ENCODE results near the gene UBP1. TPM values are rescaled to one million over a fixed set of nuclear protein-coding genes. Genes with fewer than 3 reads are reported as not detected.
"Not testable (repeated sequence)": the region's sequence is repeated elsewhere in the genome, so short reads cannot be mapped to it uniquely, and the experiment has no call there.

UBP1 gene
- total RNA-seq, 1 donor from 2014 or later, result 78.1 TPM

DNA sequence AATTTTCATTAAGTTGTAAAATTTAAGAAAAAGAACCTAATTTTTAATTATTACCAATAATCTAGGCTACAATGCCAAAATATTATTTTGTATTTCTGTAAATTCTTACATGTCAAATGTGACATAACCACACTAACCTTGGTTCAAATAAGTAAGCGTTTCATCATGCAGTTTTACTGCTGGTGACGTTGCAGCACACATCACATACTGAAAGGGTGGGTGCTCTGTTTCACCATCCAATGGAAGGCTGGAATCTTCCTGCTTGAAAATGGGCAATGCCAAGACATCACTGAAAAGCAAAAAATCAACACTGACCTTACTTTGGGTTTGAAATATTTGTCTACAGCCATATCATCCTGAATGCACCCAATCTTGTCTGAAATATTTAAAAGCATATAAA lies 14.8 kb downstream of the UBP1 start:
- no peak for DNase-seq (ENCODE audit: low spot score, unreplicated experiment)
- TF ChIP-seq, protein P1, sequence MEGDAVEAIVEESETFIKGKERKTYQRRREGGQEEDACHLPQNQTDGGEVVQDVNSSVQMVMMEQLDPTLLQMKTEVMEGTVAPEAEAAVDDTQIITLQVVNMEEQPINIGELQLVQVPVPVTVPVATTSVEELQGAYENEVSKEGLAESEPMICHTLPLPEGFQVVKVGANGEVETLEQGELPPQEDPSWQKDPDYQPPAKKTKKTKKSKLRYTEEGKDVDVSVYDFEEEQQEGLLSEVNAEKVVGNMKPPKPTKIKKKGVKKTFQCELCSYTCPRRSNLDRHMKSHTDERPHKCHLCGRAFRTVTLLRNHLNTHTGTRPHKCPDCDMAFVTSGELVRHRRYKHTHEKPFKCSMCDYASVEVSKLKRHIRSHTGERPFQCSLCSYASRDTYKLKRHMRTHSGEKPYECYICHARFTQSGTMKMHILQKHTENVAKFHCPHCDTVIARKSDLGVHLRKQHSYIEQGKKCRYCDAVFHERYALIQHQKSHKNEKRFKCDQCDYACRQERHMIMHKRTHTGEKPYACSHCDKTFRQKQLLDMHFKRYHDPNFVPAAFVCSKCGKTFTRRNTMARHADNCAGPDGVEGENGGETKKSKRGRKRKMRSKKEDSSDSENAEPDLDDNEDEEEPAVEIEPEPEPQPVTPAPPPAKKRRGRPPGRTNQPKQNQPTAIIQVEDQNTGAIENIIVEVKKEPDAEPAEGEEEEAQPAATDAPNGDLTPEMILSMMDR (IDR thresholded peaks at IDR 0.05; ENCODE audit: unreplicated experiment), result no peak
- peaks cover 12% of the 10 kb centered on the region for H3K36me3 Mint-ChIP-seq (ENCODE audit: insufficient read depth)
- no peaks in the 10 kb centered on the region for H3K27me3 Mint-ChIP-seq
- no peak overlapping the region for H3K27ac Mint-ChIP-seq
- H3K4me3 Mint-ChIP-seq (ENCODE audit: low read depth), result no peak overlapping the region
- no peaks in the 10 kb centered on the region for H3K9me3 Mint-ChIP-seq (ENCODE audit: low read depth)
- H3K4me1 Mint-ChIP-seq (ENCODE audit: low read depth), result peaks cover 16% of the 10 kb centered on the region

GRCh38 chr3:33424606-33425452 lies 15.4 kb downstream of the UBP1 start:
- H3K27ac Mint-ChIP-seq, result no peak overlapping the region
- H3K27me3 Mint-ChIP-seq, result no peaks in the 10 kb centered on the region
- no peak for DNase-seq (ENCODE audit: low spot score, unreplicated experiment)
- no peak overlapping the region for H3K4me3 Mint-ChIP-seq (ENCODE audit: low read depth)
- H3K36me3 Mint-ChIP-seq (ENCODE audit: insufficient read depth), result peaks cover 14% of the 10 kb centered on the region
- no peaks in the 10 kb centered on the region for H3K9me3 Mint-ChIP-seq (ENCODE audit: low read depth)
- peaks cover 16% of the 10 kb centered on the region for H3K4me1 Mint-ChIP-seq (ENCODE audit: low read depth)
- TF ChIP-seq, protein P1 (IDR thresholded peaks at IDR 0.05; ENCODE audit: unreplicated experiment), result no peak

DNA sequence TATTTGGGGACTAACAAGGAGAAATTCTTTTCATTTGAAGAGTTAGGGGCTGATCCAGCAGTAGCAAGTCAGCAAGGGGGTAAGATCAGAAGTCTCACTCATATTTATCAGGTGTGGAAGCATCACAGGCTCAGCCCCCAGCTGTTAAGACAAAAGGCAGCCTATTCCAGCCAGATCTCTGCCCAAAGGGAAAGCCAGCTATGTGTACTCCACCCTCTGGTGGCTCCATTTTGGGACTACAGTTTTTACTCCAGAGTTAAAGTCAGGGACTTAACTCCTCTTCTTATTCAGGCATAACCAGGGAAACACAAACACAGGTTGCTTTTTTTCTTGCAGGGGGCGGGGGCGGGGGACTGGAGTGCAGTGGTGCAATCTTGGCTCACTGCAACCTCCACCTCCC lies 19.2 kb downstream of the UBP1 start:
- peaks cover 27% of the 10 kb centered on the region for H3K36me3 Mint-ChIP-seq (ENCODE audit: insufficient read depth)
- no peaks in the 10 kb centered on the region for H3K27me3 Mint-ChIP-seq
- H3K4me3 Mint-ChIP-seq (ENCODE audit: low read depth), result no peak overlapping the region
- H3K4me1 Mint-ChIP-seq (ENCODE audit: low read depth), result no peaks in the 10 kb centered on the region
- H3K27ac Mint-ChIP-seq, result no peak overlapping the region
- no peak for DNase-seq (ENCODE audit: low spot score, unreplicated experiment)
- no peaks in the 10 kb centered on the region for H3K9me3 Mint-ChIP-seq (ENCODE audit: low read depth)
- TF ChIP-seq, protein P1 (IDR thresholded peaks at IDR 0.05; ENCODE audit: unreplicated experiment), result no peak

GRCh38 chr3:33419948-33420347 lies 20.3 kb downstream of the UBP1 start:
- H3K27ac Mint-ChIP-seq, result no peak overlapping the region
- H3K27me3 Mint-ChIP-seq, result no peaks in the 10 kb centered on the region
- no peak overlapping the region for H3K4me3 Mint-ChIP-seq (ENCODE audit: low read depth)
- no peaks in the 10 kb centered on the region for H3K9me3 Mint-ChIP-seq (ENCODE audit: low read depth)
- H3K4me1 Mint-ChIP-seq (ENCODE audit: low read depth), result no peaks in the 10 kb centered on the region
- TF ChIP-seq, protein P1 (IDR thresholded peaks at IDR 0.05; ENCODE audit: unreplicated experiment), result no peak
- DNase-seq (ENCODE audit: low spot score, unreplicated experiment), result no peak
- H3K36me3 Mint-ChIP-seq (ENCODE audit: insufficient read depth), result peaks cover 28% of the 10 kb centered on the region

DNA sequence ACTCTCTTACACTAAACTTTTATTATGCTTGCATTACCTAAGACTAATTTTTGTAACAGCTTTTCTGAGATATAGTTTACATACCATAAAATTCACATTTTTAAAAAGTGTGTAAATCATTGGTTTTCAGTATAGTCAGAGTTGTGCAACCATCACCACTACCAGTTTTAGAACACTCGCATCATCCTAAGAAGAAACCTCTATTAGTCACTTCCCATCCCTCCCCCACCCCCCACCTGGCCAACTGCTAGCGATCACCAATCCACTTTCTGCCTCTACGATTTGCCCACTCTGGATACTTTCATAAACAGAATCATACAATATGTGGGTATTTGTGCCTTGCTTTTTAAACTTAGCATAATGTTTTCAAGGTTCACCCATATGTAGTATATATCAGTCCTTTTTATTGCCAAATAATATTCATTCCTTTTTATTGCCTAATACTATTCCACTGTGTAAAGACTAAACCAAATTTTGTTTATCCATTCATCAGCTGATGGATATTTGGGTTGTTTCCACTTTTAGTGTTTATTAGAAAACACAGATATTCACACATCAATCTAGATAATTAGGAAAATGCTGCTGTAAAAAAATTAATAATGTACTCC lies 23.0 kb downstream of the UBP1 start:
- Mint-ChIP-seq H3K9me3 (ENCODE audit: low read depth) (no peaks in the 10 kb centered on the region), H3K27ac (peak overlapping the region; percentile 41), H3K4me3 (ENCODE audit: low read depth) (no peak overlapping the region), H3K4me1 (ENCODE audit: low read depth) (no peaks in the 10 kb centered on the region), H3K36me3 (ENCODE audit: insufficient read depth) (peaks cover 34% of the 10 kb centered on the region), H3K27me3 (no peaks in the 10 kb centered on the region)
- TF ChIP-seq, protein P1 (IDR thresholded peaks at IDR 0.05; ENCODE audit: unreplicated experiment), result no peak
- no peak for DNase-seq (ENCODE audit: low spot score, unreplicated experiment)

DNA sequence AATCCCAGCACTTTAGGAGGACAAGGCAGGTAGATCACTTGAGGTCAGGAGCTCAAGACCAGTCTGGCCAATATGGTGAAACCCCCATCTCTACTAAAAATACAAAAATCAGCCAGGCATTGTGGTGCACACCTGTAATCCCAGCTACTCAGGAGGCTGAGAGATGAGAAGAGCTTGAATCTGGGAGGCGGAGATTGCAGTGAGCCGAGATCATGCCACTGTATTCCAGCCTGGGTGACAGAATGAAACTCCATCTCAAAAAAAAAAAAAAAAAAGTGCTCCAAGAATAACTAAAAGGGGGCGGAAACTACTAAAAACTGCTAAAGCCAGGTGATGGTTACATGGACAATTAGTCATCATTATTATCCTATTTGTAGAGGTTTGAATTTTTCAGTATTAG lies 29.4 kb downstream of the UBP1 start:
- not testable (repeated sequence) for H3K27me3 Mint-ChIP-seq; H3K4me1 Mint-ChIP-seq (ENCODE audit: low read depth); H3K4me3 Mint-ChIP-seq (ENCODE audit: low read depth); DNase-seq (ENCODE audit: low spot score, unreplicated experiment); H3K27ac Mint-ChIP-seq; H3K9me3 Mint-ChIP-seq (ENCODE audit: low read depth)
- H3K36me3 Mint-ChIP-seq (ENCODE audit: insufficient read depth), result peaks cover 30% of the 10 kb centered on the region

Measured in progenitor cell of endocrine pancreas (in vitro differentiated cells).